ENCODE results near the gene CALML6.

DNA sequence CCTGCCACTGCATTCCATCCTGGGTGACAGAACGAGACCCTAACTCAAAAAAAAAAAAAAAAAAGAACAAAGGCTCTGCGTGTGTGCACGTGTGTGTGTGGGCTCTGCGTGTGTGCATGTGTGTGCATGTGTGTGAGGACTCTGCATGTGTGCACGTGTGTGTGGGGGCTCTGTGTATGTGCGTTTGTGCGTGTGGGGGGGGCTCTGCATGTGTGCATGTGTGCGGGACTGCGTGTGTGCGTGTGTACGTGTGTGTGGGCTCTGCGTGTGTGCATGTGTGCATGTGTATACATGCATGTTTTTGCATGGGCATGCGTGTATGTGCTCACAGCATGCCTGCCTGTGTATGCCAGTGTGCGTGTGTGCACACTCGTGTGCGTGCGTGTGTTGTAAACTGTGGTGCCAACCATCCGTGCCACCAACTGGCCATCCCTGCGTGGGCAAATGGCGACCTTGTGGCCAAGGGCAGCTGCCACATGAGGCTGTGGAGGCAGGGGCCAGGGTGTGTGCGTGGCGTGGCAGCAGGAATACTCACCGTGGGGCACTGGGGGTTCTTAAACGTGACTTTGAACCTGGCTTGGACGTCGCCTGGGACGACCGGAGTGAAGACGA lies 30.8 kb downstream of the CALML6 start:
- TF ChIP-seq EZH2 (optimal IDR thresholded peaks at IDR 0.05; ENCODE audit: low read depth, low read length) = no peak
- TF ChIP-seq, protein P1, sequence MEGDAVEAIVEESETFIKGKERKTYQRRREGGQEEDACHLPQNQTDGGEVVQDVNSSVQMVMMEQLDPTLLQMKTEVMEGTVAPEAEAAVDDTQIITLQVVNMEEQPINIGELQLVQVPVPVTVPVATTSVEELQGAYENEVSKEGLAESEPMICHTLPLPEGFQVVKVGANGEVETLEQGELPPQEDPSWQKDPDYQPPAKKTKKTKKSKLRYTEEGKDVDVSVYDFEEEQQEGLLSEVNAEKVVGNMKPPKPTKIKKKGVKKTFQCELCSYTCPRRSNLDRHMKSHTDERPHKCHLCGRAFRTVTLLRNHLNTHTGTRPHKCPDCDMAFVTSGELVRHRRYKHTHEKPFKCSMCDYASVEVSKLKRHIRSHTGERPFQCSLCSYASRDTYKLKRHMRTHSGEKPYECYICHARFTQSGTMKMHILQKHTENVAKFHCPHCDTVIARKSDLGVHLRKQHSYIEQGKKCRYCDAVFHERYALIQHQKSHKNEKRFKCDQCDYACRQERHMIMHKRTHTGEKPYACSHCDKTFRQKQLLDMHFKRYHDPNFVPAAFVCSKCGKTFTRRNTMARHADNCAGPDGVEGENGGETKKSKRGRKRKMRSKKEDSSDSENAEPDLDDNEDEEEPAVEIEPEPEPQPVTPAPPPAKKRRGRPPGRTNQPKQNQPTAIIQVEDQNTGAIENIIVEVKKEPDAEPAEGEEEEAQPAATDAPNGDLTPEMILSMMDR (IDR thresholded peaks at IDR 0.05; ENCODE audit: low read length) = no peak

Data from MM.1S (cell line).